ENCODE results near the gene IFITM2.
"Not testable (repeated sequence)": the region's sequence is repeated elsewhere in the genome, so short reads cannot be mapped to it uniquely, and the experiment has no call there.

IFITM2 gene

GRCh38 chr11:318405-319120 lies 10.9 kb downstream of the IFITM2 start:
- not testable (repeated sequence) for H3K18ac ChIP-seq (ENCODE audit: low read length); H3K27ac ChIP-seq (ENCODE audit: low read depth, low read length); H3K79me2 ChIP-seq (ENCODE audit: control insufficient read depth, insufficient read depth, low read length, poor library complexity); H2BK5ac ChIP-seq (ENCODE audit: low read depth, low read length, poor library complexity); H3K9me3 ChIP-seq (ENCODE audit: insufficient read depth, low read depth, low read length); H2BK12ac ChIP-seq (ENCODE audit: low read length); H3K9ac ChIP-seq (ENCODE audit: low read length); H3K23ac ChIP-seq (ENCODE audit: low read length); DNase-seq; H3K4ac ChIP-seq (ENCODE audit: low read depth, low read length); H3K27me3 ChIP-seq (ENCODE audit: insufficient read depth, low read length); H2AFZ ChIP-seq (ENCODE audit: insufficient read depth, low read length, poor library complexity); H3K36me3 ChIP-seq (ENCODE audit: control insufficient read depth in 1 of 2, insufficient read depth in 2 of 2, low read length in 2 of 2); H2AK5ac ChIP-seq (ENCODE audit: low read length); H4K12ac ChIP-seq (ENCODE audit: low read depth, low read length); H3K4me3 ChIP-seq (ENCODE audit: low read depth, low read length)
- WGBS (ENCODE audit: extremely low coverage, insufficient coverage, insufficient read length) = no CpG with 5 or more reads among the region's 79 CpGs
- Histone ChIP-seq H2BK120ac (ENCODE audit: insufficient read depth, low read length, poor library complexity) (peak overlapping the region; percentile 56), H3K14ac (ENCODE audit: low read length) (peak overlapping the region; percentile 42), H3K79me1 (ENCODE audit: low read length) (peaks cover 11% of the 10 kb centered on the region), H4K91ac (ENCODE audit: low read depth, low read length) (peak overlapping the region; percentile 66), H4K8ac (ENCODE audit: low read depth, low read length) (peak overlapping the region; percentile 32), H3K4me2 (ENCODE audit: low read length) (peak overlapping the region; percentile 69), H3K4me1 (ENCODE audit: control insufficient read depth in 1 of 2, insufficient read depth in 2 of 2, low read length in 2 of 2) (peaks cover 14 to 15% of the 10 kb centered on the region in 2 experiments)

- Histone ChIP-seq H3K4ac (ENCODE audit: low read depth, low read length) (peak overlapping the region; percentile 87), H3K14ac (ENCODE audit: low read length) (peak overlapping the region; percentile 42), H2BK12ac (ENCODE audit: low read length) (peak overlapping the region; percentile 51), H3K18ac (ENCODE audit: low read length) (peak overlapping the region; percentile 78), H3K4me2 (ENCODE audit: low read length) (peak overlapping the region; percentile 69), H4K91ac (ENCODE audit: low read depth, low read length) (peak overlapping the region; percentile 66), H2BK120ac (ENCODE audit: insufficient read depth, low read length, poor library complexity) (peak overlapping the region; percentile 62), H2AK5ac (ENCODE audit: low read length) (peak overlapping the region; percentile 89), H3K4me1 (ENCODE audit: control insufficient read depth in 1 of 2, insufficient read depth in 2 of 2, low read length in 2 of 2) (peaks cover 12% of the 10 kb centered on the region in 2 experiments), H4K8ac (ENCODE audit: low read depth, low read length) (peak overlapping the region; percentile 43)
- not testable (repeated sequence) for H3K23ac ChIP-seq (ENCODE audit: low read length); H2AFZ ChIP-seq (ENCODE audit: insufficient read depth, low read length, poor library complexity); H3K4me3 ChIP-seq (ENCODE audit: low read depth, low read length); H3K27me3 ChIP-seq (ENCODE audit: insufficient read depth, low read length); H3K9me3 ChIP-seq (ENCODE audit: insufficient read depth, low read depth, low read length); H3K79me1 ChIP-seq (ENCODE audit: low read length); H3K36me3 ChIP-seq (ENCODE audit: control insufficient read depth in 1 of 2, insufficient read depth in 2 of 2, low read length in 2 of 2); H2BK5ac ChIP-seq (ENCODE audit: low read depth, low read length, poor library complexity); H3K79me2 ChIP-seq (ENCODE audit: control insufficient read depth, insufficient read depth, low read length, poor library complexity); H3K9ac ChIP-seq (ENCODE audit: low read length); H3K27ac ChIP-seq (ENCODE audit: low read depth, low read length); H4K12ac ChIP-seq (ENCODE audit: low read depth, low read length); DNase-seq
- no CpG with 5 or more reads among the region's 29 CpGs for WGBS (ENCODE audit: extremely low coverage, insufficient coverage, insufficient read length)
These were observed 11.7 kb downstream of the IFITM2 start for GRCh38 chr11:319121-319887.

DNA sequence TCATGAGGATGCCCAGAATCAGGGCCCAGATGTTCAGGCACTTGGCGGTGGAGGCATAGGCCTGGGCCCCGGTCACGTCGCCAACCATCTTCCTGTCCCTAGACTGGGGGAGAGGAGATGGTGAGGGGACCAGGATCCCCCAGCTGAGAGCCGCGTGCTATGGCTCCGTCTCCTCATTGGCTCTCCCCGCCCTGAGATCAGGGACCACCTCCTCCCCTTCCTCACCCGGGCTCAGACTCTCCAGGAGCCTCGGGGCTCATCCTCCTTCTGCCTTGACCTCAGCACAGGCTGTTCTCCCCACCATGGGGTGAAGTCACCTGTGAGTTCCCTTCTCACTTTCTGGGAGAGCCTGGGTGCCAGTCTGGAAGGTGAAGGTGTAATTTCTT lies 12.3 kb downstream of the IFITM2 start:
- not testable (repeated sequence) for H3K4ac ChIP-seq (ENCODE audit: low read depth, low read length); H3K79me2 ChIP-seq (ENCODE audit: control insufficient read depth, insufficient read depth, low read length, poor library complexity); H2BK12ac ChIP-seq (ENCODE audit: low read length); H3K79me1 ChIP-seq (ENCODE audit: low read length); H2AFZ ChIP-seq (ENCODE audit: insufficient read depth, low read length, poor library complexity); DNase-seq; H3K9me3 ChIP-seq (ENCODE audit: insufficient read depth, low read depth, low read length); H2BK5ac ChIP-seq (ENCODE audit: low read depth, low read length, poor library complexity); H3K27me3 ChIP-seq (ENCODE audit: insufficient read depth, low read length); H3K4me2 ChIP-seq (ENCODE audit: low read length); H3K4me3 ChIP-seq (ENCODE audit: low read depth, low read length); H4K91ac ChIP-seq (ENCODE audit: low read depth, low read length); H4K12ac ChIP-seq (ENCODE audit: low read depth, low read length); H3K9ac ChIP-seq (ENCODE audit: low read length); H3K36me3 ChIP-seq (ENCODE audit: control insufficient read depth in 1 of 2, insufficient read depth in 2 of 2, low read length in 2 of 2); H3K23ac ChIP-seq (ENCODE audit: low read length); H2AK5ac ChIP-seq (ENCODE audit: low read length); H2BK120ac ChIP-seq (ENCODE audit: insufficient read depth, low read length, poor library complexity); H3K18ac ChIP-seq (ENCODE audit: low read length); H3K14ac ChIP-seq (ENCODE audit: low read length); H3K27ac ChIP-seq (ENCODE audit: low read depth, low read length); H4K8ac ChIP-seq (ENCODE audit: low read depth, low read length)
- peaks cover 10 to 12% of the 10 kb centered on the region in 2 experiments for H3K4me1 ChIP-seq (ENCODE audit: control insufficient read depth in 1 of 2, insufficient read depth in 2 of 2, low read length in 2 of 2)
- WGBS (ENCODE audit: extremely low coverage, insufficient coverage, insufficient read length) = no CpG with 5 or more reads among the region's 10 CpGs

GRCh38 chr11:324156-324555 lies 16.5 kb downstream of the IFITM2 start:
- H3K4me2 ChIP-seq (ENCODE audit: low read length) = no peak overlapping the region
- no peak overlapping the region for H4K12ac ChIP-seq (ENCODE audit: low read depth, low read length)
- no peak overlapping the region for H2BK120ac ChIP-seq (ENCODE audit: insufficient read depth, low read length, poor library complexity)
- H3K79me2 ChIP-seq (ENCODE audit: control insufficient read depth, insufficient read depth, low read length, poor library complexity) = peaks cover 3% of the 10 kb centered on the region
- no peaks in the 10 kb centered on the region for H3K36me3 ChIP-seq (ENCODE audit: control insufficient read depth in 1 of 2, insufficient read depth in 2 of 2, low read length in 2 of 2)
- no peaks in the 10 kb centered on the region for H3K9me3 ChIP-seq (ENCODE audit: insufficient read depth, low read depth, low read length)
- peaks cover 7% of the 10 kb centered on the region for H3K79me1 ChIP-seq (ENCODE audit: low read length)
- no peak overlapping the region for H2AK5ac ChIP-seq (ENCODE audit: low read length)
- DNase-seq = no peak
- no peak overlapping the region for H4K91ac ChIP-seq (ENCODE audit: low read depth, low read length)
- H2AFZ ChIP-seq (ENCODE audit: insufficient read depth, low read length, poor library complexity) = no peak overlapping the region
- no peak overlapping the region for H3K23ac ChIP-seq (ENCODE audit: low read length)
- peak overlapping the region; percentile 30 for H2BK12ac ChIP-seq (ENCODE audit: low read length)
- H3K14ac ChIP-seq (ENCODE audit: low read length) = no peak overlapping the region
- no peak overlapping the region for H3K18ac ChIP-seq (ENCODE audit: low read length)
- H2BK5ac ChIP-seq (ENCODE audit: low read depth, low read length, poor library complexity) = no peak overlapping the region
- no peak overlapping the region for H3K4ac ChIP-seq (ENCODE audit: low read depth, low read length)
- peaks cover 10% of the 10 kb centered on the region in 2 experiments for H3K4me1 ChIP-seq (ENCODE audit: control insufficient read depth in 1 of 2, insufficient read depth in 2 of 2, low read length in 2 of 2)
- no CpG with 5 or more reads among the region's 11 CpGs for WGBS (ENCODE audit: extremely low coverage, insufficient coverage, insufficient read length)
- no peaks in the 10 kb centered on the region for H3K27me3 ChIP-seq (ENCODE audit: insufficient read depth, low read length)
- no peak overlapping the region for H3K27ac ChIP-seq (ENCODE audit: low read depth, low read length)
- H4K8ac ChIP-seq (ENCODE audit: low read depth, low read length) = no peak overlapping the region
- H3K9ac ChIP-seq (ENCODE audit: low read length) = no peak overlapping the region
- H3K4me3 ChIP-seq (ENCODE audit: low read depth, low read length) = no peak overlapping the region

Data from trophoblast cell (in vitro differentiated cells and primary cell).